GM21619 (cell line): ENCODE data around the gene CTNNA3.

Experiments used
- ATAC-seq: cut with Tn5 transposase; IDR thresholded peaks from one replicate; pipeline ENCODE4 v1.9.1; 2021; ENCODE audit not compliant: unreplicated experiment

The CTNNA3 gene

DNA sequence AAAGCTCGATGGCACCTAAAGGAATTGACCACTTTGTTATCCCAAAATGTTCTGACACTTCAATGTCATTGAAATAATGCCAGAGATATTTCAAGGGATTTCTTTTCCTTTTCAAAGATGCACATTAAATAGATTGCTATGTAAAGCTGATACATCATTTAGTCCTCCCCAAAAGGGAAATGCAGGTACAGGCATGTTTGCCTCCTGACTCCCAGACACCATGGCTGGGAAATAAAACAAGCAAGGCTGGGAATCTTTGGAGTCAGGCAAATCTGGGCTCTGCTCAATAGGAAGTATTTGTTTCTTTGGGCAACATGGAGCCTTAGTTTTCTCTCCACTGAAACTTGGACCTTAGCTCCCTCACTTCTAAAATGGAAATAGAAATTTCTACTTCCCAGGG, 1000.9 kb downstream of the CTNNA3 start:
- ATAC-seq: no peak

DNA sequence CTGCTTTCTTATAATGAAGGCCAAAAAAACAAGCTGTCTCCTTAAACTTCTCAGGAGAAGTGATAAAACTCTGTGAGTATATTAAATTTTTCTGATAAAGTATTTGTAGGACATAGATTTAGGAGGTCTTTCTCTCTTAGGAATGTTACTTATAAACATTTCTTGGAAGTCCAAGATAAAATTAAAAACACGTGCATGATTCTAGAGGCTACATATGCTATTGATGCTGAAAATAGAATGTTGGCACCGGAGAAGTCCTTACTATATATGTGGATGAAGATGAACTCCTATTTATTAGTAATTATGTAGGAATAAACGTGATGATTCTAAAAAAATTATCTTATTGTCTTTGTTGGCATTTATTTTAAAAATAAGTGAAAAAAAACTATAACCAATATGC, 1011.4 kb downstream of the CTNNA3 start:
- ATAC-seq: no peak

DNA sequence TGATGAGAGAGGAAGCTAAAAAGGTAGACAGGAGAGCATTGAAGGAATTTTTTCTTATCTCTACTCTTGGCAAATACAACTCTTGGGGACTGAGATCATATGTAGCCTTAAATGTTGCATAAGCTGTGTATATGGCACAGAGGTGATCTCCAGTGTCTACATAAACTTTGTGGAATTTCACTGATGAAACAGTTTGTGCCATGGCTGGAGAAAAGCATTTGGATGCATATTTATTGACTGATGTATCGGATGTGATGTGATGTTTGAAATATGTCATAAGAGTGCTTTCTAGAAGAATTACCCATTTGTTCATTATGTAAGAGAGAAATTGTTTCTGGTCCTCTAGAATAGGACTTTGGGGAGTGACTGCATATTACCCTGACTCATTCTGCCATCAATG, 1015.1 kb downstream of the CTNNA3 start:
- ATAC-seq: no peak

DNA sequence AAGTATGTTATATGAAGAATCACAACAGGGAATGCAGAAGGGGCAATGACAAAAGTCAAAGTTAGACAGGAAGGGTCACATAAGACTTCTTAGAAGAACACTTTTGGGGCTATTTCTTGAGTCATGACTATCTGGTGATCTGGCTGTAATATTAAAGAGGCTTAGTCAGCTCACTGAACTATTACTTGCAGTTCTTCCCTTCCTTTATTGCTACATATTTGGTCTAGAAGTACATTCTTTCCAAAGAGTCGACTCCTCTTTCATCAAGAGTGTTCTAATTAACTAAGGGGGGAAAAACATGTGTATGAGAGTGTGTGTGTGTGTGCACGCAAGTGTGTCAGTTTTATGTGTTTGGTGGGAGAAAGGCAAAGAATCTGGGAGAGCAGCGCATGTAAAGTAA, 1017.5 kb downstream of the CTNNA3 start:
- ATAC-seq: no peak

DNA sequence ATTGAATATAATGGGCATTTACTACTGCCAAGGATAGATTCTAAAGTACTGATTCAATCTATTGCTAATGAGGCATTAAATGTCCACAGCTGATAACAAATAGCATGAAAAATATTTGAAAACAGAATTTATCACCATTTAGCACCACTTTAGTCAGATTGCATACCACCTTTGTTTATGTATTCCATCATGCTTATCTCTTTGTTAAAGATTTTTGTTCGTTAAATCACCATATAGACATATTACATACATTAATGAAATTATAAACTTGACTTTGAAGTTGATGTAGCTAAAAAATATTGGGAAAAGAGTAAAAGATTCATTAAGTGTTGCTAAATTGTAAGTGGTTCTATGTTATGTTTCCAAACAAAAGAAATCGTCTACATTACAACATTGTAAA, 1022.9 kb downstream of the CTNNA3 start:
- no peak for ATAC-seq

DNA sequence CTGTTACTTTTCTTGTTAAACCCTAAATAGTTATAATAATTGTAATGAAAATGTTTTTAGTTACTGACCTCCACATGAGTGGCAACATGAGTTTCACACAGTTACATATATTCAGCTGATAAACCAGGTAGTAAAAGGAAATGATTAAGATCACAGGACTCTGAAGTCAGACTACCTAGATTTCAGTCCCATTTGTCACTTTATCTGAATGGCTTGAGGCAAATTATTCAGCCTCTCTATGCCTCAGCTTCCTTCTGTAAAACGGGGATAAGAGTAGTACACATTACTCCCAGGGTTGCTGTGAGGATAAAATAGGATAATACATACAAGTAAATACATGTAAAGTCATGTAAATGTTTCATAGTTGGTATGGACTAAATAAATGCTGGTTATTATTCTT, 1024.4 kb downstream of the CTNNA3 start:
- no peak for ATAC-seq

GRCh38 chr10:66671064-66671463, 1024.9 kb downstream of the CTNNA3 start:
- no peak for ATAC-seq

DNA sequence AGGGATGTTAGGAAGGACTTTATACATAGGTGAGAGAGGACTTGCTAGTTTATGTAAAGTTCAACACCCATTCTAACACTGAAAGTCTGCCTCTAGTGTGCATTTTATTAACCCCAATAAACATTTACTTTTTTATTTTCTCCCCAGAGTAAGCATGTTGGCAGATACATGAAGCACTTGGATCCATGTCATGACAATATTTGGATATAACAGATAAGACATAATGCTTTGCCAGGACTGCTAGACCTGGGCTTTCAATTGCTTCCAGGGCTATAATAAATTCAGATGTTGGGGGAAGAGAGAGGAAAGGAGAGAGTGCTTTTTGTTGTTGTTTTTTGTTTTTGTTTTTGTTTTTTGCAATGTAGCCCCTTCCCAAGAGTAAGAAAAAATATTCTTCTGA, 1039.5 kb downstream of the CTNNA3 start:
- ATAC-seq: no peak

- ATAC-seq: no peak
These were observed 1041.1 kb downstream of the CTNNA3 start for GRCh38 chr10:66654861-66655260.

- ATAC-seq: no peak
These were observed 1044.5 kb downstream of the CTNNA3 start for GRCh38 chr10:66651308-66652082.

DNA sequence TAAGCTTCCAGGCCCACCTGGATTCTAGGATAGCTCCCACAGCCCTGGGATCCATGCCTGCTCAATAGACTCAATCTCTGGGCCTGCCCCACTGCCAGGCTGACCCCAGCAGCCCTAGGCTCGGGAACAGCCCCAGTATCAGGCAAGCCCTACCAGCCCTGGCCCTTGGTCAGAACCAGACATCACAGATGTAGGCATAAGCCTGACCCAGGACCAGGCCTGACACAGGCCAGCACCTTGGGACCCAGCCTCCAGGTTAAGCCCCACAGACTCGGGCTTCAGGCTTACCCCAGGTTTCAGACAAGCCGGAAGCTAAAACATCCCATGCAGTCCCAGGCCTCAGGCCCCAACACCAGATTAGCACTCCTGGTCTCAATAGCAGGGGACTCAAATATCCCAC, 1046.4 kb downstream of the CTNNA3 start:
- no peak for ATAC-seq

DNA sequence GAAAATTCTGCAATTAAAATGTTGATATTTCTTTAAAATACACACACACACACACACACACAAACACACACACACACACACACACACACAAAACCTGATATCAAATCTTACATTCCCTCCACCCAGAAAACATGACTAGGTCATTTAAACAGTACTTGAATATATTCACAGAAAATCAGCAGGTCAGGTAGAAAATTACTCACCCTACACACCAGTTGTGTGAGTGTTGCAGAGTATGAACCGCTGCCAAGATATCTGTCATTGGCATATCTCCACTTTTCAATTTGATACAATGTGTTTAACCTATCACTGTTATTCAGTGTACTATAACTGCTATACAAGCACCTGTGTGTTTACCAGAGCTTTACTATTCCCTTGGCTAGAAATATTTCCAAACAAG, 1053.8 kb downstream of the CTNNA3 start:
- no peak for ATAC-seq

- no peak for ATAC-seq
These were observed 1056.6 kb downstream of the CTNNA3 start for GRCh38 chr10:66639371-66639770.

DNA sequence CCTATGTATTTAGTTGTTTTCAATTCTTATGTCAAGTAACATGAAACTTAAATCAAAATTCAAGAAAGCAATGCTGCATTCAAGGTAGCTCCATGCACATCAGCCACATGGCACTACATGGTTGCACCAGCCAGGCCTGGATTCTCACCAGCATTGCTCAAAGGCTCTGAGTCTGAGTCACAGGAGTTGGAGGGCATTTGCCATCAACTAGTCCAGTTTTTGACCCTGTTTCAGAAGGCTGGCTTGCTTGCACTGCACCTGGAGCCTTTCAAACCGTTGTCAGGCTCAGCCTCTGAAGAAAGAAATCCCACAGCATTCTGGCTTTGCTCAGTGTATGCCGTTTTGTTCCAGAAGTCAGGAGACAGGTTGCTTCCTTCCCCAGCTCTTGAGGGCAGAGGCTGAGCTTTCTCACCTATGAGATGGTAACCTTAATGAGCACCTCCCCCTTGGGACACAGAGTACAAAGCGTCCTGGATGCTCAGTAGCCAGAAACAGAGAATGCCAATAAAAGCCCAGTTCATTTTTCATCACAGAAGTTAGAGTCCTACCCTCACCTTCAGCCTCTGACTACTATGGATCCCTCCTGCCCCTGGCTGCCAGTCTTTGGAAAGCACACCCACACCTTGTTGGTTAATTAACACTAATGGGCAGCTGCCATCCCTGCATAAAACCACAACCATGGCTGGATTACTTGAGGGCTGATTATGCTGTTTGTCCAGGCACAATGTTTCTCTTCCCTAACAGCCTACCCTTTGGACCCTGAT, 1058.5 kb downstream of the CTNNA3 start:
- no peak for ATAC-seq

DNA sequence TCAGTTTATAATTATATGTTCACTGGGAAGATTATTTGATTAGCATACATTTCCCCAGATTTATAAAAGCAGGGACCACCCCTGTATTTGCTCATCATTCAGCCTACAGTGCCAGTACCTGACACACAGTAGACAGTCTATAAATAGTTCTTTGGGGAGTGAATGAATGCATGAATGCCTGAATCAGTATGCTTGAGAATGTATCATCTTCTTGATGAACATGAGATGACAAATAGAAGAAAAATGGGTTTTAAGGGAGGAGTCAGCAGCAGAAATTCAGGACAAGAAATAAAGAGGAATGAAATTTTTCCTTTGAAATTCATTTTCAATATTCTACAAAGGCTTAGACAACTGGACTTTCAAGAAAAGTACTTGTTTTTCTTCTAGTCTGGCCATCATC, 1066.0 kb downstream of the CTNNA3 start:
- no peak for ATAC-seq

GRCh38 chr10:66627156-66627555, 1068.8 kb downstream of the CTNNA3 start:
- no peak for ATAC-seq

DNA sequence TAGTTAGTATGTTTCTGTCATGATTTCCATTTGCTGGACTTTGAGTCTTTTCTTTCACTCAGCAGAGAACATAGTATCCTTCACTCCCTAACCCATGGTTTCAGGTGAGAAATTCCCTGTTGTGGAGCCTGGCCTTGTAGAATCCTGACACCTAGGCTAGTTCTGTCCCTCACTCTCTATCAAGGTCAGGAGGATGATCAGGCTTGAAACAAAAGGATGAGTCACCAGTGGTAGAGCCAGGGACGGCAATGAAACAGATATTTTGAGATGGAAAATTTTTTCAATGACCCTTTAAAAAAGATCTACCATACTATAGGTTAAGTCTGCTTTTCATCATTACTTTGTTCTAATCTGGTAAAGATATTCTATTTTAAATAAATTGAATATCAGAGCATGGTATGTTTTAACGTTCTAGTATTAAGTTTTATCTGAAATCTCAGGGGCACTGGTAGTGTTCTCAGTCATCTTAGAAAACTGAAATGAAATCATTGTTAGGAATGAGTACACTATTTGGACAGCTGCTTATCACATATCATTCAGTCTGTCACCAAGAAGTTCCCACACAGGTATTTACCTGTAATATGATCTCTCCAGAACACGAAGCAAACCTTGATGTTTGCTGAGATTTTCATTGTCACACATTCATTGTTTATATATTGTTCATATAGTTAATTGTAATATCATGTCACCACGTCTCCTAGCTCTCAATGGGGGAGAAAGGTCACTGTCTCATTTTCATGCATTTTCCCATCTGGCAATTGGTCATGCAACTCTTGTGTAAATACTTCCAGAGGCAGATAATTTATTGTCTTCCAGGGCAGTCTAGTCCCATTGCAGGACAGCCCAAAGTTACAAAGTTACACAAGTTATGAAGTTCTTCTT, 1070.0 kb downstream of the CTNNA3 start:
- ATAC-seq: no peak

GRCh38 chr10:66622050-66622449, 1073.9 kb downstream of the CTNNA3 start:
- no peak for ATAC-seq

GRCh38 chr10:66604195-66604594, 1091.8 kb downstream of the CTNNA3 start:
- ATAC-seq: no peak

DNA sequence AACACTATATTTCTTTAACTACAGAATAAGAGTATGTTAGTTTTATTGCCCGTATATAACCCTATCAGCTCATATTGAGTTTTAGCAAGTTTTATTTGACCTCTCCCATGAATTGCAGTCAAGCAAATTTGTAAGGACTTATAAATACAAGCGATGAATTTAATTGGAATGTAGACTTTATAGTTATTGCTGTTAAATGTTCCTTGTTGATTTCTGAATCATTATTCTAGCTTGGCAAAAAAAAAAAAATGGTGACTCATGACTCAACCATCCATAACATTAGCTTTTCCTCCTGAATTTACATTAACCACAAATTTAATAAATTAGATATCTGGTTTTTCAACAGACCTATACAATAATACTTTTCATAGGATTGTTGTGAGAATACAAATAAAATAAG, 1104.1 kb downstream of the CTNNA3 start:
- ATAC-seq: no peak

- ATAC-seq: no peak
These were observed 1108.3 kb downstream of the CTNNA3 start for GRCh38 chr10:66587680-66588050.
